ENCODE results near the gene NKAIN1. TPM values are rescaled to one million over a fixed set of nuclear protein-coding genes. Genes with fewer than 3 reads are reported as not detected.
"Not testable (repeated sequence)": the region's sequence is repeated elsewhere in the genome, so short reads cannot be mapped to it uniquely, and the experiment has no call there.

The NKAIN1 gene
- total RNA-seq, 2 experiments from 2014 or later = not detected

- H3K4me1 ChIP-seq (ENCODE audit: insufficient read depth, low read length, poor library complexity, severe bottlenecking) = peaks cover 6% of the 10 kb centered on the region
- peak overlapping the region; percentile 72; the same call in 1 of the 2 replicates for H3K4me2 ChIP-seq (ENCODE audit: low read length)
- peak overlapping the region; percentile 25 for H3K4me3 ChIP-seq (ENCODE audit: low read depth, low read length, poor library complexity, severe bottlenecking)
- no peaks in the 10 kb centered on the region for H3K36me3 ChIP-seq (ENCODE audit: insufficient read depth, low read length)
- TF ChIP-seq CTCF (conservative IDR thresholded peaks at IDR 0.05; ENCODE audit: low read length) (no peak), EZH2phosphoT487 (IDR thresholded peaks at IDR 0.05; ENCODE audit: borderline replicate concordance, low read depth, low read length) (no peak)
- no TSS peak for BruUV-seq (replicated peaks)
- H3K79me2 ChIP-seq (ENCODE audit: insufficient read depth, low read depth, low read length) = no peaks in the 10 kb centered on the region
- peak; percentile 45 for DNase-seq (ENCODE audit: low spot score)
- CTCF ChIA-PET (ENCODE audit: unreplicated experiment) = no interaction called here
- no peak overlapping the region for H3K27ac ChIP-seq (ENCODE audit: low read depth, low read length, poor library complexity, severe bottlenecking)
- intact Hi-C loops (cut with micrococcal nuclease; ENCODE audit: unreplicated experiment) = no loop called here
- H3K9me2 ChIP-seq (ENCODE audit: insufficient read depth, low read length) = no peaks in the 10 kb centered on the region
- no peaks in the 10 kb centered on the region for H3K9me3 ChIP-seq (ENCODE audit: low read length)
- H4K20me1 ChIP-seq (ENCODE audit: insufficient read depth, low read length) = no peaks in the 10 kb centered on the region
- no peak overlapping the region for H2AFZ ChIP-seq (ENCODE audit: low read length)
- POLR2A ChIA-PET = no interaction called here
Observed at GRCh38 chr1:31182352-31182751, 57.3 kb downstream of the NKAIN1 start.

- POLR2A ChIA-PET = no interaction called here
- peak overlapping the region; percentile 25 for H3K4me3 ChIP-seq (ENCODE audit: low read depth, low read length, poor library complexity, severe bottlenecking)
- no peaks in the 10 kb centered on the region for H3K36me3 ChIP-seq (ENCODE audit: insufficient read depth, low read length)
- no peak overlapping the region for H3K27ac ChIP-seq (ENCODE audit: low read depth, low read length, poor library complexity, severe bottlenecking)
- no peak overlapping the region for H2AFZ ChIP-seq (ENCODE audit: low read length)
- no peaks in the 10 kb centered on the region for H4K20me1 ChIP-seq (ENCODE audit: insufficient read depth, low read length)
- intact Hi-C loops (cut with micrococcal nuclease; ENCODE audit: unreplicated experiment) = no loop called here
- H3K79me2 ChIP-seq (ENCODE audit: insufficient read depth, low read depth, low read length) = no peaks in the 10 kb centered on the region
- H3K4me2 ChIP-seq (ENCODE audit: low read length) = peak overlapping the region; percentile 72
- BruUV-seq (replicated peaks) = no TSS peak
- DNase-seq (ENCODE audit: low spot score) = peak; percentile 52
- no peaks in the 10 kb centered on the region for H3K9me2 ChIP-seq (ENCODE audit: insufficient read depth, low read length)
- peaks cover 6% of the 10 kb centered on the region for H3K4me1 ChIP-seq (ENCODE audit: insufficient read depth, low read length, poor library complexity, severe bottlenecking)
- CTCF ChIA-PET (ENCODE audit: unreplicated experiment) = no interaction called here
- no peaks in the 10 kb centered on the region for H3K9me3 ChIP-seq (ENCODE audit: low read length)
- TF ChIP-seq EZH2phosphoT487 (IDR thresholded peaks at IDR 0.05; ENCODE audit: borderline replicate concordance, low read depth, low read length) (no peak), CTCF (conservative IDR thresholded peaks at IDR 0.05; ENCODE audit: low read length) (peak; percentile 86)
Observed at GRCh38 chr1:31181515-31182343, 58.0 kb downstream of the NKAIN1 start.

GRCh38 chr1:31180338-31180737 is 59.3 kb downstream of the NKAIN1 start:
- no TSS peak for BruUV-seq (replicated peaks)
- no peak overlapping the region for H3K27ac ChIP-seq (ENCODE audit: low read depth, low read length, poor library complexity, severe bottlenecking)
- H3K4me1 ChIP-seq (ENCODE audit: insufficient read depth, low read length, poor library complexity, severe bottlenecking) = peaks cover 6% of the 10 kb centered on the region
- no peaks in the 10 kb centered on the region for H3K9me2 ChIP-seq (ENCODE audit: insufficient read depth, low read length)
- no peak for DNase-seq (ENCODE audit: low spot score)
- H3K9me3 ChIP-seq (ENCODE audit: low read length) = no peaks in the 10 kb centered on the region
- no peaks in the 10 kb centered on the region for H3K36me3 ChIP-seq (ENCODE audit: insufficient read depth, low read length)
- POLR2A ChIA-PET = no interaction called here
- no peak overlapping the region for H3K4me3 ChIP-seq (ENCODE audit: low read depth, low read length, poor library complexity, severe bottlenecking)
- H2AFZ ChIP-seq (ENCODE audit: low read length) = no peak overlapping the region
- H4K20me1 ChIP-seq (ENCODE audit: insufficient read depth, low read length) = no peaks in the 10 kb centered on the region
- no peaks in the 10 kb centered on the region for H3K79me2 ChIP-seq (ENCODE audit: insufficient read depth, low read depth, low read length)
- H3K4me2 ChIP-seq (ENCODE audit: low read length) = no peak overlapping the region
- CTCF ChIA-PET (ENCODE audit: unreplicated experiment) = no interaction called here
- no peak for TF ChIP-seq EZH2phosphoT487 (IDR thresholded peaks at IDR 0.05; ENCODE audit: borderline replicate concordance, low read depth, low read length)
- TF ChIP-seq CTCF (conservative IDR thresholded peaks at IDR 0.05; ENCODE audit: low read length) = no peak
- intact Hi-C loops (cut with micrococcal nuclease; ENCODE audit: unreplicated experiment) = no loop called here

- H3K79me2 ChIP-seq (ENCODE audit: insufficient read depth, low read depth, low read length); POLR2A ChIA-PET; H3K4me1 ChIP-seq (ENCODE audit: insufficient read depth, low read length, poor library complexity, severe bottlenecking); H4K20me1 ChIP-seq (ENCODE audit: insufficient read depth, low read length); H3K9me3 ChIP-seq (ENCODE audit: low read length); H3K9me2 ChIP-seq (ENCODE audit: insufficient read depth, low read length); DNase-seq (ENCODE audit: low spot score); H3K27ac ChIP-seq (ENCODE audit: low read depth, low read length, poor library complexity, severe bottlenecking); BruUV-seq (replicated peaks); H3K4me3 ChIP-seq (ENCODE audit: low read depth, low read length, poor library complexity, severe bottlenecking); intact Hi-C loops (cut with micrococcal nuclease; ENCODE audit: unreplicated experiment); CTCF ChIA-PET (ENCODE audit: unreplicated experiment); H2AFZ ChIP-seq (ENCODE audit: low read length); H3K36me3 ChIP-seq (ENCODE audit: insufficient read depth, low read length); H3K4me2 ChIP-seq (ENCODE audit: low read length): not testable (repeated sequence)
Observed at GRCh38 chr1:31176291-31176690, 63.4 kb downstream of the NKAIN1 start.

Data from OCI-LY7 (cell line).